NCI-H82 (cell line): ENCODE measurements around the gene CPA3.

Experiments used
- DNase-seq: peaks from one replicate; lab custom pipeline; 2025; lab: John Stamatoyannopoulos, UW

CPA3 gene

DNA sequence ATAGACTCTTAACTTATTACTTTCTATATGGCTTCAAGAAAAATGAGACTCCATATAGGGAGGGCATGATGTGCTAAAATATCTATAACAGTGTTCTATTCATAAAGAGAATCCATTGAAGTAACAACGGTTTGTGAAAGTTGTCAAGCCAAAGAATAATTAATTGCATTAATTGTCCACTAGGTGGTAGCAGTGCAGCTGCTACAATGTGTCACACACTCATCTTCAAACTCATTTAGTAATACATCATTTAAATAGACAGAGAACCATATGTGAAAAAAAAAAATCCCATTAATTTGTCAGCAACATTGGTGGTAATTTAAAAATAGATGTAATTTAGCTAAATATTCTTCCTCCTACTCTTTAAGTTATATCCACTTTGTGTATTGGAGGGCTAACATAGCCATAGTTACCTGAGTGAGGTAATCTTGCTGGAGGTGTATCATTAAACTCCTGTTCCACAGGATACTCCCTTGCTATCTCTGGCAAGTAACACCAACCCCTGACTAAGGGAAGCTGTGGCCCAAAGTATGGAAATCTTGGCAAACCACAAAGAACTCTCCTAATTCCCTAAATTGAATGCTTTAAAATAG, 3.7 kb upstream of the CPA3 start:
- peak; percentile 76 for DNase-seq

GRCh38 chr3:148863297-148863696, 1.8 kb upstream of the CPA3 start:
- DNase-seq = no peak

GRCh38 chr3:148863814-148864213, 1.3 kb upstream of the CPA3 start:
- DNase-seq = no peak

- DNase-seq = no peak
Measured at GRCh38 chr3:148866261-148866660, 1.2 kb downstream of the CPA3 start.

GRCh38 chr3:148873270-148873927, 8.3 kb downstream of the CPA3 start:
- DNase-seq = no peak

DNA sequence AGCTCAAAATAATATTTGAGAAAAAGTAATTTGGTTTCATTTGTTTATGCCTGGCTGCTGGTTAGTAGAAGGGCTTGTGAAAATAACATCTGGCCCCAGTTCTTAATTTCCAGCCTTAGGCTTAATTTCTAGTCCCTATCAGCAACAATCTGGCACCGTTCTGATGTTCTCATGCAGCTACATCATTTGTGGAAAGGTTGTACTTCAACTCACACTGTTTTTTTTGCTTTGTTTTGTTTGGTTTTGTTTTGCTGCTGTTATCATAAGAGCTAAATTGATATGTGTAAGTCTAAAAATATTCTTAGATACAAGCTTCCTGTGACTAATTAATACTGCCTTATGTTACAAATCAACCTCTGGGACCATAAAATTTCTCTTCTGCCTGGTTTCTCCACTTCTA, 8.9 kb downstream of the CPA3 start:
- peak; percentile 45 for DNase-seq

- no peak for DNase-seq
Measured at GRCh38 chr3:148878095-148878494, 13.0 kb downstream of the CPA3 start.

GRCh38 chr3:148879256-148879655, 14.2 kb downstream of the CPA3 start:
- DNase-seq = no peak

GRCh38 chr3:148880681-148881080, 15.6 kb downstream of the CPA3 start:
- peak; percentile 56 for DNase-seq

- no peak for DNase-seq
Measured at GRCh38 chr3:148881286-148881685, 16.2 kb downstream of the CPA3 start.

- no peak for DNase-seq
Measured at GRCh38 chr3:148882288-148882687, 17.2 kb downstream of the CPA3 start.

GRCh38 chr3:148883163-148883562, 18.1 kb downstream of the CPA3 start:
- DNase-seq = peak; percentile 63

DNA sequence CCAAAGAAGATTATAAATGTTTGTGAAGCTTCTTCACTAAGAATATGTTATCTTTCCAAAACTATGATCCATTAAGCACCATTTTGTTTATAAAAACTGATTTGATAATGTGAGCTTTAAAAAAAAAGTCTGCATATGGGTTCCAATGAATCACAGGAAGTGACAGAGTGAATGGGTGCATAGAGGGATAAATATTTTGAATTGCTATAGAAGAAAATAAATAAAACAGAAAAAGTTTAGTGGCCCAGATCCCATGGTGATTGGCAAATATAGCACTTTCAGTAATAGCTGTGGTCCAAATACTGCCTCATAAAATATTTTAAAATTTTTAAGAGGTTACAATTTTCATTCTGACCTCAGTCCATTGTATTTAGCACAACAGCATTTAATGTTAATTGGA, 19.2 kb downstream of the CPA3 start:
- no peak for DNase-seq

- no peak for DNase-seq
Measured at GRCh38 chr3:148889828-148890227, 24.7 kb downstream of the CPA3 start.

DNA sequence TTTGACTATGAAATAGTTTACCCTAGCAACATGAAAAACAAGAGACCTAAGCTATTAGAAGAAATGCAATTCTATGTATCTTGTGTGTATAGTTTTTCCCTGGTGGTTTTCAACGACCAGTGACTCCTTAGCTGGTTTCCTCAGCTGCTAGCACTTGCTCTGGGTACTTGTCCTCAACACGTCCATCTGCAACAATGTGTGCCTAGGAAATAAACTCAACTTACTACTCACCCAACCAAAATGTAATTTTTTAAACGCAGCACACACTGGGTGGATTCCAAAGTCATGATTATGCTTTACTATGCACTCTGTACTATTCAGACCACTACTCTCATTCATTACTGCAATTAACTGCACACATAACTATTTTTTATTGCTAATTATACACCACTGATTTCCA, 31.0 kb downstream of the CPA3 start:
- DNase-seq = no peak

DNA sequence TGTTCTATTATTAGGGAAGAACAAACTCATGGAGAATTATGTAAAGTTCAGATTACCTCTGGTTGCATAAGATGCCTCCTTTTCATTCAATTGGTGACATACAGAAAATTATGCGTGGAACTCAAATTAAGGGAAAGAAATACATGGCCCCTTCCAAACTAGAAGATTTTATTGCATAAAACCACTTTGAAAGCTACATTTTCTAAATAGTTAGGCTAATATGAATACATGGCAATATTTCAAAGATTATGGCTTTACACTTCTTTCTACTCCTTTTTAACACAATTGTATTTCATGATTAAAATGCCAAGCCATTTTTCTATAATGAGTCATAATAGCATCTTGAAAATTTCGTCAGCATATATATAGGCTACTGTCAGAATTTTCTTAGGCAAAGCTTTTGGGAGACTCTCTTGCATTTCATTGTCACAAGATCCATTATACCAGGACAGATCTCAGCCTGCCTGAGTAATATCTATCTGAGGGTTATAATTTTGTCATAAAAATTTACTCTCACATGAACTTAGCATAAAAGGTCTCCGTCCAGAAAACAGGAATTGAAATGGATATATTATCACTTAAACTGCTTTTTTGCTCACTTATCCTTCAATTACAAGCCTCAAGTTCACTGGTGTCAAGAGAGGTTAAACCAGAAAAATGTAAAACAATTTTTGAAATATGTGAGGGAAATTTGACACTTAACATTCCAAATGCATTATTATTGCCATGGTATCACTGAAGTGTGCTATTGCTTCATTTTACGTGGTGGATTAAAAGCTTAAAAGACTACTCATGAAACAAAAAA, 37.1 kb downstream of the CPA3 start:
- DNase-seq = no peak

DNA sequence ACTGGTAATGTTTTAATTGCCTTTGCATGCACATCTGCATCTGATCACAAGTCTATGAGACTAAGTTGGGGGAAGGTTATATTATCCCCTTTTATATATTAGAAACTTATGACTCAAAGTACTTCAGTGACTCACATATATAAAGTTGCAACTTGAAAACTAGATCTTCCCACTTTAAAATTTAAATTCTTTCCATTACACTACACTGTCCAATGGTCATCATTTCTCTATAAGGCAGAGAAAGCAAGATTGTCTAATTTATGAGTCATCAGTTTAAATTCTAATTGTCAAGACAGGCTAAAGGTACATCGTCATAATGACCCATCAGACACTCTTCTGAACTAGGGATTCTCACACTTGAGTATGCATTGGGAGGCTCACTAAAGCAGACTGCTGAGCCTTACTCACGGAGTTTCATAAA, 37.9 kb downstream of the CPA3 start:
- DNase-seq = no peak

GRCh38 chr3:148903941-148904340, 38.8 kb downstream of the CPA3 start:
- no peak for DNase-seq

GRCh38 chr3:148906667-148907066, 41.6 kb downstream of the CPA3 start:
- DNase-seq = no peak

GRCh38 chr3:148911173-148911572, 46.1 kb downstream of the CPA3 start:
- DNase-seq = no peak

DNA sequence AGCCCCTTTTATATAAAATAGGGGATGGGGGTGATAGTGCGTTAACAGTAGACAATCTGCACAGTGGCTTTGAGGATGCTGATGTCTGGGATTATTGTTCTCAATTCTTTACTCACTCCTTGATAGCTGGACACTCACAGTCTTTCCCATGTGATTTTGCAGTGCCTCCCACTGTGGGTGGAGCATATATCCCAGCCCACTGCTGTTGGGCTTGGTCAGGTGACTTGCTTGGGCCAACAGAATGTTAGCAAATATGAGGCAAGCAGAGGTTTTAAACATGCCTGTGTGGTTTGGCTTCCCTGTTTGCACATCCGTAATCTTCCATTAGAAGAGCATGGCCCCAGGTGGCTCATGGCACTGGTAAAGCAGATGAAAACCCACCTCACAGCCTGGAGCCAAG, 46.5 kb downstream of the CPA3 start:
- DNase-seq = no peak

DNA sequence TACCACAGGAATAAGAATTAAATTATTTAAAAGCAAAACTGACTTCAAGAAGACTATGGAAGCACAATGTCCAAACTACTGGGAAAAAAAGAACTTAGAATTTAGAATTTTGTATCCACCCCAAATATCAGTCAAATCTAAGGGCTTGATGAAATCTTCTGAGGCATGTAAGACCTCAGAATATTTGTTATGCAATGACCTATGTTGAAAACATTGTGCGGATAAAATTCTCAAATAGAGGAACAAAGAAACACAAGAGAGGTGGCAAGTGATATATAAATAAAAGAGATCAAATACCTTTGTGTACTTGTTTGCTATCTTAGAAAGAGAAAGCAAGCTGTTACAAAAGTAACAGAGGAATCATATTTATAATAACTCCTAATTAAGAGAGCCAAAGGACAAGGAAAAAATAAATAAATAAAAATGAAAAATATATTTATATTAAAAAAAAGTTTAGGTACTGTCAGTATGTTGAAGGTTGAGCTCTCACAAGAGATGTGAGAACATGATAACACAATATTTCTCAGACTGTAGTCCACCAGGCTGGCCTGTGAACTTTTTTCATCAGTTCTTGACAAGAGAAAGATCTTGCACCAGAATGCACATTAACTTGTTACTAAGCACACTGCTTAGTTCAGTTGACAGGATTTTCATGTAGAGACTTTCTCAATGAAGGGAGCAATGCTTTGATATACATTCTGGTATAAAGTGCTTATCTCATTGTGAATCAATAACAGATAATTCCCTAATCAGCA, 50.0 kb downstream of the CPA3 start:
- no peak for DNase-seq

- DNase-seq = no peak
Measured at GRCh38 chr3:148916132-148916531, 51.0 kb downstream of the CPA3 start.
